Measurements from ENCODE around the gene PSMD12. TPM values are rescaled to one million over a fixed set of nuclear protein-coding genes. Genes with fewer than 3 reads are reported as not detected.

PSMD12 gene
- total RNA-seq, 1 donor from 2014 or later = 54.6 TPM

DNA sequence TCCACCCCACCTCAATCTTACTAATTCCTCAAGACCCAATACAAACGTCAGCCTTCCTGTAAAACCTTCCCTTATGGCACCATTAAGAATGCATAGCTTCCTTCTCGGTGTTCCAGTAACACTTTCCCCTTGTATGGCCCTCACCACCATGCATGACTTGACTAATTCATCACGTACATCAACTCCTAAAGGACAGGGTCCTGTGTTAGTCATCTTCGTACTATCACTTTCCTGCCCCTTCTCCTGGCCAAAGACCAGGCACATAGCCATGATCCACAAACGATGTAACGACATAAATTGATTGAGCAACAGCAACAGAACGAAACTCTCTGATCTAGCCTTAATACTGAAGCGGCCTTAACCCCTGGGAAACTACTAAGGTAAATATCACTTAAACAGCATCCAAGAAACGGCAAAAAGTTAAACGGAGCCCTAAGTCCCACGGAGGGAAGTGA lies 612 bp downstream of the PSMD12 start:
- DNase-seq (no peak), ATAC-seq (ENCODE audit: low read depth) (peak; percentile 5)
- POLR2A ChIA-PET = interaction anchor here (0.6 to 3.3 kb wide), 4 partner anchors 9 to 110 kb away, joined by 3 to 22 read pairs (median 4); partner anchors contain the start of gene PITPNC1
- TF ChIP-seq, protein P1, sequence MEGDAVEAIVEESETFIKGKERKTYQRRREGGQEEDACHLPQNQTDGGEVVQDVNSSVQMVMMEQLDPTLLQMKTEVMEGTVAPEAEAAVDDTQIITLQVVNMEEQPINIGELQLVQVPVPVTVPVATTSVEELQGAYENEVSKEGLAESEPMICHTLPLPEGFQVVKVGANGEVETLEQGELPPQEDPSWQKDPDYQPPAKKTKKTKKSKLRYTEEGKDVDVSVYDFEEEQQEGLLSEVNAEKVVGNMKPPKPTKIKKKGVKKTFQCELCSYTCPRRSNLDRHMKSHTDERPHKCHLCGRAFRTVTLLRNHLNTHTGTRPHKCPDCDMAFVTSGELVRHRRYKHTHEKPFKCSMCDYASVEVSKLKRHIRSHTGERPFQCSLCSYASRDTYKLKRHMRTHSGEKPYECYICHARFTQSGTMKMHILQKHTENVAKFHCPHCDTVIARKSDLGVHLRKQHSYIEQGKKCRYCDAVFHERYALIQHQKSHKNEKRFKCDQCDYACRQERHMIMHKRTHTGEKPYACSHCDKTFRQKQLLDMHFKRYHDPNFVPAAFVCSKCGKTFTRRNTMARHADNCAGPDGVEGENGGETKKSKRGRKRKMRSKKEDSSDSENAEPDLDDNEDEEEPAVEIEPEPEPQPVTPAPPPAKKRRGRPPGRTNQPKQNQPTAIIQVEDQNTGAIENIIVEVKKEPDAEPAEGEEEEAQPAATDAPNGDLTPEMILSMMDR (IDR thresholded peaks at IDR 0.05) = no peak
- Mint-ChIP-seq H3K4me1 (peaks cover 45% of the 10 kb centered on the region), H3K27ac (peak overlapping the region; percentile 87), H3K27me3 (no peaks in the 10 kb centered on the region), H3K4me3 (peak overlapping the region; percentile 91), H3K36me3 (ENCODE audit: low read depth) (peaks cover 32% of the 10 kb centered on the region), H3K9me3 (no peaks in the 10 kb centered on the region)
- intact Hi-C loops (cut with micrococcal nuclease) = loop anchor here (1.0 to 2.0 kb wide), 5 partner anchors 9 to 1961 kb away; partner anchors contain the start of genes ABCA5, HELZ and NOL11
- CTCF ChIA-PET = interaction anchor here (6.0 kb wide), 1 partner anchor 11 kb away, joined by 43 read pairs; the partner anchor contains the start of gene PITPNC1

DNA sequence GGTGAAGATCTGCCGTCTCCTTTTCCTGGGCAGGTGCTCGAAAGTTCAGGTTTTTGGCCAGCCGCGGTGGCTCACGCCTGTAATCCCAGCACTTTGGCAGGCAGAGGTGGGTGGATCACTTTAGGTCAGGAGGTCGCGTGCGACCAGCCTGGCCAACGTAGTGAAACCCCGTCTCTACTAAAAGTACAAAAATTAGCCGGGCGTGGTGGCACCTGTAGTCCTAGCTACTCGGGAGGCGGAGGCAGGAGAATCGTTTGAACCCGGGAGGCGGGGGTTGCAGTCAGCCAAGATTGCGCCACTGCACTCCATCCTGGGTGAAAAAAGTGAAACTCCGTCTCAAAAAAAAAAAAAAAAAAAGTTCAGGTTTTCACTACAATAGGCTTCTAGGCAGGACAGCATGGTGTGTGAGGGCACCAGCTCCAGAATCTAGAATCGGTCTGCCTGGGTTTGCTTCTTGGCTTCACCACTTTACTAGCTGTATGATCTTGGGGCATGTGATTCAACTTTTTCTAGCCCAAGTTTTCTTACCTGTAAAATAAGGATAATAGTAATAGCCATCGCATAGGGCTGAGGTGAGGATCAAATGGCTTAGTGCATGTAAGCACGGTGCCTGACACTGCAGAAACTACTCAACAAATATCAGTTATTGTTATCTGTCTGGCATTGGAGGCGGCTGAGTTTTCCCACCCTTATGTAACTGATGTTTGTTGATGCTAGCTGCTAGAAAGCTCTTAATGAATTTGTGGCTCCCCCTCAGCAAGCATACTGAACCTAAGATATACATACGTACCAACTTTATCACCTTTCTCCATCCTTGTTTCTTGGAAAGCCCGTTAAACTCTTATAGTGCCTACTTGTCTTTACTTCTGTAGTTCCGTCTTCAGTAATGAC lies 1.3 kb downstream of the PSMD12 start:
- peak overlapping the region; percentile 87 for H3K27ac Mint-ChIP-seq
- ChIA-PET CTCF (interaction anchor here (0.9 to 6.0 kb wide), 2 partner anchors 12 to 113 kb away, joined by 3 to 43 read pairs; partner anchors contain the start of gene PITPNC1), POLR2A (interaction anchor here (0.6 to 3.3 kb wide), 6 partner anchors 9 to 352 kb away, joined by 3 to 22 read pairs (median 4); partner anchors contain the start of gene PITPNC1)
- DNase-seq (no peak), ATAC-seq (ENCODE audit: low read depth) (no peak)
- TF ChIP-seq, protein P1 (IDR thresholded peaks at IDR 0.05) = no peak
- peaks cover 52% of the 10 kb centered on the region for H3K4me1 Mint-ChIP-seq
- no peaks in the 10 kb centered on the region for H3K27me3 Mint-ChIP-seq
- H3K36me3 Mint-ChIP-seq (ENCODE audit: low read depth) = peaks cover 39% of the 10 kb centered on the region
- no peaks in the 10 kb centered on the region for H3K9me3 Mint-ChIP-seq
- intact Hi-C loops (cut with micrococcal nuclease) = loop anchor here (2.0 kb wide), 1 partner anchor 14 kb away; no protein-coding TSS in a partner anchor
- H3K4me3 Mint-ChIP-seq = peak overlapping the region; percentile 91

DNA sequence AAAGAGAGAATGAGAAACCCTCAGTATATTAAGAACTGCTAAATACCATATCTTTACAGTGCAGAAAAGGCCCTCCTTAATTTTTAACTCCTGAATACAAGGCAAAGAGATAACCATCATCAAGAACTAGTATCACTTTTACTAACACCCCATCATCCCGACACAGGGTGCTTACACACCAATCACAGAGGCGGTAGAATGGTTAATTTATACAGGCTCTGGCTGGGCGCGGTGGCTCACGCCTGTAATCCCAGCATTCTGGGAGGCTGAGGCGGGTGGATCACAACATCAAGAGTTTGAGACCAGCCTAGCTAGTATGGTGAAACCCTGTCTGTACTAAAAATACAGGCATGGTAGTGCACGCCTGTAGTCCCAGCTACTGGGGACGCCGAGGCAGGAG lies 4.2 kb downstream of the PSMD12 start:
- CTCF ChIA-PET = no interaction called here
- Mint-ChIP-seq H3K4me1 (peaks cover 63% of the 10 kb centered on the region), H3K36me3 (ENCODE audit: low read depth) (peaks cover 51% of the 10 kb centered on the region), H3K9me3 (no peaks in the 10 kb centered on the region), H3K27me3 (no peaks in the 10 kb centered on the region), H3K27ac (no peak overlapping the region), H3K4me3 (no peak overlapping the region)
- no peak for DNase-seq
- TF ChIP-seq, protein P1 (IDR thresholded peaks at IDR 0.05) = no peak
- POLR2A ChIA-PET = no interaction called here
- no peak for ATAC-seq (ENCODE audit: low read depth)
- intact Hi-C loops (cut with micrococcal nuclease) = no loop called here

- intact Hi-C loops (cut with micrococcal nuclease) = no loop called here
- CTCF ChIA-PET = no interaction called here
- peak overlapping the region; percentile 36 for H3K27ac Mint-ChIP-seq
- no peaks in the 10 kb centered on the region for H3K9me3 Mint-ChIP-seq
- TF ChIP-seq, protein P1 (IDR thresholded peaks at IDR 0.05) = no peak
- POLR2A ChIA-PET = no interaction called here
- ATAC-seq (ENCODE audit: low read depth) = no peak
- no peaks in the 10 kb centered on the region for H3K27me3 Mint-ChIP-seq
- peaks cover 55% of the 10 kb centered on the region for H3K4me1 Mint-ChIP-seq
- H3K4me3 Mint-ChIP-seq = no peak overlapping the region
- H3K36me3 Mint-ChIP-seq (ENCODE audit: low read depth) = peaks cover 56% of the 10 kb centered on the region
- no peak for DNase-seq
Measured at GRCh38 chr17:67360880-67361279, 5.5 kb downstream of the PSMD12 start.

All from activated B cell treated with CpG ODN at 0.5 μM for 24 hours (primary cell).